GM19463 (cell line): ENCODE data around the gene NRROS.
A peak's percentile ranks its signal among the peaks of the same experiment; 100 is the strongest.

Source experiments
- ATAC-seq: cut with Tn5 transposase; IDR thresholded peaks from one replicate; pipeline ENCODE4 v1.9.1; 2021; ENCODE audit warnings: mild to moderate bottlenecking, moderate library complexity; ENCODE audit not compliant: unreplicated experiment

Gene NRROS

GRCh38 chr3:196673632-196674031 lies 34.1 kb downstream of the NRROS start:
- ATAC-seq: no peak

GRCh38 chr3:196677353-196677752 lies 37.9 kb downstream of the NRROS start:
- no peak for ATAC-seq

GRCh38 chr3:196677931-196678330 lies 38.4 kb downstream of the NRROS start:
- no peak for ATAC-seq

GRCh38 chr3:196684548-196685407 lies 45.3 kb downstream of the NRROS start:
- peak; percentile 91 for ATAC-seq

GRCh38 chr3:196686436-196686835 lies 46.9 kb downstream of the NRROS start:
- no peak for ATAC-seq

GRCh38 chr3:196688349-196688748 lies 48.9 kb downstream of the NRROS start:
- ATAC-seq: no peak

GRCh38 chr3:196689941-196690660 lies 50.6 kb downstream of the NRROS start:
- no peak for ATAC-seq

GRCh38 chr3:196691386-196691785 lies 51.9 kb downstream of the NRROS start:
- no peak for ATAC-seq

GRCh38 chr3:196694202-196694638 lies 54.7 kb downstream of the NRROS start:
- no peak for ATAC-seq

GRCh38 chr3:196694941-196695848 lies 55.7 kb downstream of the NRROS start:
- no peak for ATAC-seq

GRCh38 chr3:196695849-196696226 lies 56.3 kb downstream of the NRROS start:
- no peak for ATAC-seq

GRCh38 chr3:196697270-196697669 lies 57.8 kb downstream of the NRROS start:
- no peak for ATAC-seq

- no peak for ATAC-seq
These were observed 60.3 kb downstream of the NRROS start for GRCh38 chr3:196699749-196700148.

GRCh38 chr3:196700801-196701200 lies 61.3 kb downstream of the NRROS start:
- ATAC-seq: no peak

- ATAC-seq: no peak
These were observed 66.8 kb downstream of the NRROS start for GRCh38 chr3:196706327-196706726.

GRCh38 chr3:196706731-196707130 lies 67.2 kb downstream of the NRROS start:
- ATAC-seq: no peak

GRCh38 chr3:196707566-196707965 lies 68.1 kb downstream of the NRROS start:
- no peak for ATAC-seq

- no peak for ATAC-seq
These were observed 69.0 kb downstream of the NRROS start for GRCh38 chr3:196708467-196708866.
